GM21737 (cell line): ENCODE data around the gene UBE2R2.
"Not testable (repeated sequence)": the region's sequence is repeated elsewhere in the genome, so short reads cannot be mapped to it uniquely, and the experiment has no call there.

Source experiments
- ATAC-seq: cut with Tn5 transposase; IDR thresholded peaks from one replicate; pipeline ENCODE4 v1.9.1; 2021; ENCODE audit warnings: mild to moderate bottlenecking, moderate library complexity; ENCODE audit not compliant: unreplicated experiment

The UBE2R2 gene

GRCh38 chr9:33924978-33925797 is 108.2 kb downstream of the UBE2R2 start:
- ATAC-seq = no peak

GRCh38 chr9:33926746-33927485 is 110.0 kb downstream of the UBE2R2 start:
- no peak for ATAC-seq

GRCh38 chr9:33927694-33928093 is 110.7 kb downstream of the UBE2R2 start:
- ATAC-seq = no peak

GRCh38 chr9:33931326-33931725 is 114.4 kb downstream of the UBE2R2 start:
- ATAC-seq = no peak

GRCh38 chr9:33932078-33932807 is 115.3 kb downstream of the UBE2R2 start:
- ATAC-seq = no peak

GRCh38 chr9:33934188-33934878 is 117.4 kb downstream of the UBE2R2 start:
- no peak for ATAC-seq

DNA sequence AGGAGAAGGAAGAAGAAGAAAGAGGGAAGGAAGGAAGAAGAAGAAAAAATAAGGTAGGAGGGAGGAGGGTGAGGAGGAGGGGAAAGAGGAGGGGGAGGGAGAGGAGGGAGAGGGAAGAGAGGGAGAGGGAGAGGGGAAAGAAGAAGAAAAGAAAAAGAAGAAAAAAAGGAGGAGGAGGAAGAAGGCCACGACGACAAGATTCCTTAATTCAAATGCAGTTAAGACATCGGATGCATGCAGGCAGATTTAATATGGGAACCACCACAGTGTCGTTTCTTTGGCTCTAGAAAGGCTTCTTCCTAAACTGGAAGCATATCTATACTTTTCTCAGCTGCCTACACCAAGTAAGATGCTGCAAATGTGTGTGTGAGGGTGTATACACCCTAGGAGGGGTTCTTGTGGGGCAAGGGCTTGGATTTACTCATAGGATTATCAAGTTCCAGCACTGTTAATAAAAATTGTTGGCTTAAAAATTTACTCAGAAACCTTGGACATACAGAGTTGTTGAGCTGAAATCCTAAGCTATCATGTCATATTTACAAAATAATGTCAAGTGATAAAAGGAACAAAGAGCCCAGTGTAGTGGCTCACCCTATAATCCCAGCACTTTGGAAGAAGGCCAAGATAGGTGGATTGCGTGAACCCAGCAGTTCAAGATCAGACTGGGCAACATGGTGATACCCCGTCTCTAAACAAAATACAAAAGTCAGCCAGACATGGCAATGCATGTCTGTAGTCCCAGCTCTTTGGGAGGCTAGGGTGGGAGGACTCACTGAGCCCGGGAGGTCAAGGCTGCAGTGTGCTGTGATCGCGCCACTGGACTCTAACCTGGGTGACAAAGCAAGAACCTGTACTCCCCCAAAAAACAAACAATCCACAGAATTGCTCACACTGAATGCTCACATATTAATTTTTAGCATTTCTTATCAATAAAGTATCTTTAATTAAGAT is 123.2 kb downstream of the UBE2R2 start:
- no peak for ATAC-seq

DNA sequence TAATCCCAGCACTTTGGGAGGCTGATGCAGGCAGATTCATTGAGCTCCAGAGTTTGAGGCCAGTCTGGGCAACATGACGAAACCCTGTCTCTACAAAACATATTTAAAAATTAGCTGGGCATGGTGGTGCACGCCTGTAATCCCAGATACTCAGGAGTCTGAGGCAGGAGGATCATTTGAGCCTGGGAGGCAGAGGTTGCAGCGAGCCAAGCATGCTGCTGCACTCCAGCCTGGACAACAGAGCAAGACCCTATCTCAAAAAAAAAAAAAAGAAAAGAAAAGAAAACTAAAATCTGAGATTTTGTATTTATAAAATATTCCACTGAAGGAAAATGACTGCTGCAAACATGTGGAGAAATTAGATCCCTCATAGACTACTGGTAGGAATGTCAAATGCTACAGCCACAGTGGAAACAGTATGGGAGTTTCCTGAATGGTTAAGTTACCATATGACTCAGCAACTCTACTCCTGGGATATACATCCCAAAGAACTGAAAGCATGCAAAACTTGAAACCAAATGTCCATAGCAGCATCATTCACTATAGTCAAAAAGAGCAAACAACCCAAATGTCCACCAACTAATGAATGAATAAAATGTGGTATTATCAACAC is 125.6 kb downstream of the UBE2R2 start:
- ATAC-seq = no peak

DNA sequence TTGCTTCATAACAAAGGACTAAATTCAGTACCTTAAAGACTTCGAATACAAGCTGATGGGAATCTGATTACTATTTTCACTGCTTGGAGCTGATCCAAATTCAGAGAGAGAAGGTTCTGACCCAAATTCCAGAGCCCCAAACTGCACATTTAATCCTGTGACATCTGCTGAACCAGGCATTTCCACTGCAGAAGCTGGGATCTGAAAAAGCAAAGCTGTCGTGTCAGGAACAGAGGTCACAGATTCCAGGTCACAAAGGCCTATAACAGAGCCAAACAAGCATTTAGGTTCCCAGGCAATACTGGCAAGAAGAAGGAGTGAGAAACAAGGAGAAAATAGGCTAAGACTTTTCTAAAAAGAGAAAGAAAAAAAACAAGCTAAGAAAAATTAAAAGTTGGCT is 126.4 kb downstream of the UBE2R2 start:
- ATAC-seq = no peak

GRCh38 chr9:33946779-33947535 is 130.0 kb downstream of the UBE2R2 start:
- no peak for ATAC-seq

GRCh38 chr9:33950371-33950770 is 133.4 kb downstream of the UBE2R2 start:
- ATAC-seq = no peak

DNA sequence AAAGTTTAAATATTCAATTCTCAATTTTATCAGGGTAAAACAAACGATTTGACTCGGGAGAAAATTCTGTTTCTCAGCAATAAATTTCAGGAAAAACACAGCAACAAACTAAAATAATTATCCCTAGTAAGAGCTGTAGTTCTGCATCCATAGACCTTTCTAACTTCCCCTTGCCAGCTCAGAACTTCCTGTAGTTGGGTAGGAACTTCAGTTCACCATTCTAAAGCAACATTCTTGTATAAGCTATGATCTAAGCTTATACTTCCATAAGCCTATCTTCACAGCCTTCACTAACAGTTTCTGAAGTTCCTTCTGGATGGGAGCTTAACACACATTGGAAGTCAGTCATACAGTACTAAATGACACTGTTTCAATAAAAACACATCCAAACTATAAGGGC is 135.1 kb downstream of the UBE2R2 start:
- no peak for ATAC-seq

DNA sequence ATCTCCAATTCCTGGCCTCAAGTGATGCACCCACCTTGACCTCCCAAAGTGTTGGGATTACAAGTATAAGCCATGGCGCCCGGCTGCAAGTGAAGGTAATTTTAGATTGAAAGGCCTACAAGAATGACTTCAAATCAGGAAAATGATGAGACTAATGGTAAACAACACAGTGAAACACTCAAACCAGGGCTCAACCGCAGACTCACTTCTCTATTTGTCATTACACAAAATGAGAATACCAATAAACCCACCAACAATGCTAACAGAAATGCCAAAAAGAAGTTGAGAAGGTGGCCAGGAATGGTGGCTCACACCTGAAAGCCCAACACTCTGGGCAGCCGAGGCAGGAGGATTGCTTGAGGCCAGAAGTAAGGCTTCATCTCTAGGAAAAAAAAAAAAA is 139.6 kb downstream of the UBE2R2 start:
- ATAC-seq = no peak

GRCh38 chr9:33959725-33960124 is 142.8 kb downstream of the UBE2R2 start:
- no peak for ATAC-seq

DNA sequence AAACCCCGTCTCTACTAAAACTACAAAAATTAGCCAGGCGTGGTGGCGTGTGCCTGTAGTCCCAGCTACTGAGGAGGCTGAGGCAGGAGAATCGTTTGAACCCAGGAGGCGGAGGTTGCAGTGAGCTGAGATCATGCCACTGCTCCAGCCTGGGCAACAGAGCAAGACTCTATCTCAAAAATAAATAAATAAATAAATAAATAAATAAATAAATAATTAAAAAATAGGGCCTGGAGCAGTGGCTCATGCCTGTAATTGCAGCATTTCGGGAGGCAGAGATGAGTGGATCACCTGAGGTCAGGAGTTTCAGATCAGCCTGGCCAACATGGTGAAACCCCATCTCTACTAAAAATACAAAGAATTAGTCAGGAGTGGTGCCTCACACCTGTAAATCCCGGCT is 145.5 kb downstream of the UBE2R2 start:
- ATAC-seq = not testable (repeated sequence)

DNA sequence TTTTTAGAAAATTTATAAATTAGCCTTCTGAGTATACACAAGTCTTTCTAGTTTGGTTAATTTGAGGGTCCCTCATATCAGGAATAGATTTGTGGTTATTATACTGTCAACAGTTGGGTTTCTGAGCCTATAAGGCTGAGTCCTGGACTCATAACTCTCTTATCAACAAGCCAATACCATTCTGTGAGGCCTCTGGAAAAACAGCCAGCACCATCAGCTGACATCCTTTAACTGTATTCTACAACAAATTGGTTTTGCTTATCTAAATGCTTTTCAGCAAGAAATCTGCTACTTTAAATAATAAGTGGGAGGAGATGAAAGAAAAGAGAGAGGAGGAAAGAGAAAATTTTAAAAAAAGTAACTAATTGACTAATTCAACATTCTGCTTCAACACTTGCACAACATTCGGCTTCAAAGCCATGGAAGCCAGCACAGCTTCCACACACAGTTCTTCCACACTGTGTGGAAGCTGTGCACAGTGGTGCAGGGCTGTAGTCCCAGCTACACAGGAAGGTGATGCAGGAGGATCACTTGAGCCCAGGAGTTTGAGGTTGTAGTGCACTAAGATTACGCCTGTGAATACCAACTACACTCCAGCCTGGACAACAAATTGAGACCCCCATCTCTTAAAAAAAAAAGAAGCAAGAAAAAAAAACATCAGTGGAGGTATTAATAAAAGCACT is 147.3 kb downstream of the UBE2R2 start:
- no peak for ATAC-seq
